ENCODE measurements around the gene MRPL42.

The MRPL42 gene

GRCh38 chr12:93519859-93520258, 52.5 kb downstream of the MRPL42 start:
- peaks cover 0 to 5% of the 10 kb centered on the region in 2 donors for H3K27me3 ChIP-seq (ENCODE audit: control insufficient read depth in 1 of 2, insufficient read depth in 2 of 2, low read length in 2 of 2)
- H3K27ac ChIP-seq (ENCODE audit: low read depth, low read length) = no peak overlapping the region
- H3K36me3 ChIP-seq (ENCODE audit: control insufficient read depth in 1 of 2, insufficient read depth in 2 of 2, low read length in 2 of 2) = no peaks in the 10 kb centered on the region
- H3K4me1 ChIP-seq (ENCODE audit: control insufficient read depth in 1 of 2, insufficient read depth in 2 of 2, low read length in 2 of 2) = no peaks in the 10 kb centered on the region
- no peaks in the 10 kb centered on the region for H3K9me3 ChIP-seq (ENCODE audit: control insufficient read depth in 1 of 2, low read length in 2 of 2)
- H3K9ac ChIP-seq (ENCODE audit: low read depth in 1 of 2, low read length in 2 of 2) = no peak overlapping the region
- H3K4me3 ChIP-seq (ENCODE audit: low read depth in 1 of 2, low read length in 2 of 2) = no peak overlapping the region

DNA sequence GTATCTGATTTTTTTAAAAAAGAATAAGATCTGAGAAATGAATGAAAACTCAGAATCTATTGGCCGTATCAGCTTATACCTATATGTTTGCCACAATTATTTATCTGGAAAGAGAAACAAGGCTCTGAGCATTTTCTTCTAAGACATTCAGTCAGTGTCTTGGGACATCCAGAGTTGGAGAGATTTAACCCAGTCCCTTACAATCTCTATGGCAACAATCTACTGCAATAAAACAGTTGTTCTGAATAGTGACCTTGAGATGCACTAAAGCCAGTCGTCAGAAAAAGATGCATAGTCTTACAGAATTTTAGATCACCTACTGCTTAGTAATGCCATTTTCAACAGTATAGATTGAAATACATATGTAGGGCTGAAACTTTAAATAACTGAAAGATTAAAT, 53.1 kb downstream of the MRPL42 start:
- no peak overlapping the region for H3K27ac ChIP-seq (ENCODE audit: low read depth, low read length)
- no peaks in the 10 kb centered on the region for H3K4me1 ChIP-seq (ENCODE audit: control insufficient read depth in 1 of 2, insufficient read depth in 2 of 2, low read length in 2 of 2)
- H3K4me3 ChIP-seq (ENCODE audit: low read depth in 1 of 2, low read length in 2 of 2) = no peak overlapping the region
- H3K27me3 ChIP-seq (ENCODE audit: control insufficient read depth in 1 of 2, insufficient read depth in 2 of 2, low read length in 2 of 2) = peaks cover 0 to 5% of the 10 kb centered on the region in 2 donors
- H3K36me3 ChIP-seq (ENCODE audit: control insufficient read depth in 1 of 2, insufficient read depth in 2 of 2, low read length in 2 of 2) = no peaks in the 10 kb centered on the region
- H3K9me3 ChIP-seq (ENCODE audit: control insufficient read depth in 1 of 2, low read length in 2 of 2) = no peaks in the 10 kb centered on the region
- no peak overlapping the region for H3K9ac ChIP-seq (ENCODE audit: low read depth in 1 of 2, low read length in 2 of 2)

DNA sequence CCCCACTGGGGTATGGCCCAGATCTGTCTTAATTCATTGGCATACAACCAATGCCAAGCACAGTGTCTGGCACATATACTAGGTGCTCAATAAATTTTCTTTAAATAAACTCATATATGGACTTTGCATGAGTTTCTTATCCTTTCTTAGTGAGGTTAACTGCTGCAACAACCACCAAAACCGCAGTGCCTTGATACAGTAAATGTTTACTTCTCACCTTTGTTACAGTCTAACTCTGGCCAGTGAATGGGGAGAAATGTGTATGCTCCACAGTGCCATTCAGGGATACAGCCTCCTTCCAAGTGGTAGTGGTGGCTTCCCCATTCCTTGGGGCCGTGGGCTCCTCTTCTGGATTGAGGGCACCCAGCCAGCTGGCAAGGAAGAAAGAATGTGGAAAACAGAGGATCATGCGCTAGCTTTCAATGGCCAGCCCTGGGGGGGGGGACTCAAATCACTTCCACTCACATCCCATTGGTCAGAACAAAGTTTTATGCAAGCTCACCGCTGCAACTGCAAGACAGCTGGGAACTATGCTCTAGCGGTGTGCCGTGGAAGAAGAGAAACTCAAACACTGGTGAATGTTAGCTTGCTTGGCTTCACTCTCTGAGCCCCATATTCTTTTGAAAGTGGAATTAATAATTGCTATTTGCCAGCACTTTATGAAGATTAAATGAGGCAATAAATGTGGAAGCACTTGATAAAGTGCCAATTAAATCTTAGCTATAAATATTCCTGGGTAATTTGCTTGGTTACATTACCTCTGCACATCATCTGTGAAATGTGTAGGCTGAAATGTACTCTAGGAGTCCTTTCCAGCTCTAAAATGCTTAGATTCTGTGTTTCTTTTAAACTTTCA, 54.1 kb downstream of the MRPL42 start:
- no peak overlapping the region for H3K27ac ChIP-seq (ENCODE audit: low read depth, low read length)
- H3K36me3 ChIP-seq (ENCODE audit: control insufficient read depth in 1 of 2, insufficient read depth in 2 of 2, low read length in 2 of 2) = no peaks in the 10 kb centered on the region
- no peaks in the 10 kb centered on the region for H3K9me3 ChIP-seq (ENCODE audit: control insufficient read depth in 1 of 2, low read length in 2 of 2)
- peaks cover 0 to 5% of the 10 kb centered on the region in 2 donors for H3K27me3 ChIP-seq (ENCODE audit: control insufficient read depth in 1 of 2, insufficient read depth in 2 of 2, low read length in 2 of 2)
- H3K4me3 ChIP-seq (ENCODE audit: low read depth in 1 of 2, low read length in 2 of 2) = no peak overlapping the region
- no peak overlapping the region for H3K9ac ChIP-seq (ENCODE audit: low read depth in 1 of 2, low read length in 2 of 2)
- no peaks in the 10 kb centered on the region for H3K4me1 ChIP-seq (ENCODE audit: control insufficient read depth in 1 of 2, insufficient read depth in 2 of 2, low read length in 2 of 2)

DNA sequence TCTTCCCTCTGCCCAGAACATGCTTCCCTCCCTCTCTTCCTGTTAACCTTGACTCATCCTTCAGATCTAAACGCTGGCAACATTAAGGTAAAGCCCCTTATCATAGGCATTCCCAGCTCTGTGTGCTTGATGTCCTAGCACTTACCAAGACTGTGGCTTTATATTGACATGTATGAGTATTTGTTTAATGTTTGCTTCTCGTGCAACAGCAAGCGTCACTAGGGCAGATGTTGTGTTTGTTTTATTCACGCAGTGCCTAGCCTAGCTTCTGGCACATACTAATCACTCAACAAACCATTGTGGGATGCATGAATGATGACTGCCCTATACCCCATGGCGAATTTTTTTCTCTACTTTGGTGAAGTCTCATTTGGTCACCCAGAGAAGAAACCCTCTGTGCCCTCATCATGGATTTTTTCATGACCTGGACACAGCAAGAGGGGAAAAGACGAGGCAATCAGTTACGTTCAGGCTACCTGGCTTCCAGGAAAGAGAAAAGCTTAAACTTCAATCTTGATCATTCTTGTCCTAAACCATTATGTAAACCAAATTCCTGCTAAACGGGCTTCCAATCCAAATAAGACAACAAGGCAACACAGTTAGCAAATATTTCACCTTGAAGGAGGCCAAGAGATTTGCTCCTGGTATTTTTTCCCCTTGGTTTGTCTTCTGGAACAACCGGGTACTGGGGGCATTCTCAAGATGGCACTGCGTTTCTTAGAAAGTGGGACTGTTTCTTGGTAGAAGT, 57.2 kb downstream of the MRPL42 start:
- Histone ChIP-seq H3K4me1 (ENCODE audit: control insufficient read depth in 1 of 2, insufficient read depth in 2 of 2, low read length in 2 of 2) (no peaks in the 10 kb centered on the region), H3K27ac (ENCODE audit: low read depth, low read length) (no peak overlapping the region)

GRCh38 chr12:93526786-93527428, 59.6 kb downstream of the MRPL42 start:
- no peak overlapping the region for H3K4me3 ChIP-seq (ENCODE audit: low read depth in 1 of 2, low read length in 2 of 2)
- H3K27me3 ChIP-seq (ENCODE audit: control insufficient read depth in 1 of 2, insufficient read depth in 2 of 2, low read length in 2 of 2) = peaks cover 0 to 5% of the 10 kb centered on the region in 2 donors
- peaks cover 0 to 4% of the 10 kb centered on the region in 2 donors for H3K4me1 ChIP-seq (ENCODE audit: control insufficient read depth in 1 of 2, insufficient read depth in 2 of 2, low read length in 2 of 2)
- no peaks in the 10 kb centered on the region for H3K9me3 ChIP-seq (ENCODE audit: control insufficient read depth in 1 of 2, low read length in 2 of 2)
- H3K36me3 ChIP-seq (ENCODE audit: control insufficient read depth in 1 of 2, insufficient read depth in 2 of 2, low read length in 2 of 2) = no peaks in the 10 kb centered on the region
- no peak overlapping the region for H3K27ac ChIP-seq (ENCODE audit: low read depth, low read length)
- no peak overlapping the region for H3K9ac ChIP-seq (ENCODE audit: low read depth in 1 of 2, low read length in 2 of 2)

More for the DNA sequence above, 57.2 kb downstream of the MRPL42 start:
- Histone ChIP-seq H3K27me3 (ENCODE audit: control insufficient read depth in 1 of 2, insufficient read depth in 2 of 2, low read length in 2 of 2) (peaks cover 0 to 5% of the 10 kb centered on the region in 2 donors), H3K36me3 (ENCODE audit: control insufficient read depth in 1 of 2, insufficient read depth in 2 of 2, low read length in 2 of 2) (no peaks in the 10 kb centered on the region), H3K9me3 (ENCODE audit: control insufficient read depth in 1 of 2, low read length in 2 of 2) (no peaks in the 10 kb centered on the region), H3K4me3 (ENCODE audit: low read depth in 1 of 2, low read length in 2 of 2) (no peak overlapping the region), H3K9ac (ENCODE audit: low read depth in 1 of 2, low read length in 2 of 2) (no peak overlapping the region)

- H3K36me3 ChIP-seq (ENCODE audit: control insufficient read depth in 1 of 2, insufficient read depth in 2 of 2, low read length in 2 of 2) = no peaks in the 10 kb centered on the region
- no peak overlapping the region for H3K4me3 ChIP-seq (ENCODE audit: low read depth in 1 of 2, low read length in 2 of 2)
- H3K4me1 ChIP-seq (ENCODE audit: control insufficient read depth in 1 of 2, insufficient read depth in 2 of 2, low read length in 2 of 2) = peaks cover 0 to 4% of the 10 kb centered on the region in 2 donors
These were observed 63.0 kb downstream of the MRPL42 start for GRCh38 chr12:93530358-93530757.

DNA sequence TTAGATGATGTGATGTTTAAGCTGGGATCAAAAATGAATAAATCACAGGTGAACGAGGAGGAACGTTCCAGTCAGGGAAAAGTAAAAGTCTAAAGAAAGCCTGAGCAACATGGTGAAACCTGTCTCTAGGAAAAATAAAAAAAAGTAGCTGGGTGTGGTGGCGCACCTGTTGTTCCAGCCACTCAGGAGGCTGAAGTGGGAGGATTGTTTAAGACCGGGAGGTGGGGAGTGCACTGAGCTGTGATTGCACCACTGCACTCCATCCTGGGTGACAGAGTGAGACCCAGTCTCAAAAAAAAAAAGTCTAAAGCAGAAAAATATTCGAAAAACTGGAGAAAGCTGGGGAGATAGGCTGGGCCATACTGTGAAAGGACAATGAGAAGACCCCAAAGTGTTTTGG, 66.0 kb downstream of the MRPL42 start:
- no peak overlapping the region for H3K4me3 ChIP-seq (ENCODE audit: low read depth in 1 of 2, low read length in 2 of 2)
- H3K27ac ChIP-seq (ENCODE audit: low read depth, low read length) = no peak overlapping the region
- H3K36me3 ChIP-seq (ENCODE audit: control insufficient read depth in 1 of 2, insufficient read depth in 2 of 2, low read length in 2 of 2) = no peaks in the 10 kb centered on the region
- H3K9me3 ChIP-seq (ENCODE audit: control insufficient read depth in 1 of 2, low read length in 2 of 2) = no peaks in the 10 kb centered on the region
- H3K9ac ChIP-seq (ENCODE audit: low read depth in 1 of 2, low read length in 2 of 2) = no peak overlapping the region
- H3K4me1 ChIP-seq (ENCODE audit: control insufficient read depth in 1 of 2, insufficient read depth in 2 of 2, low read length in 2 of 2) = peaks cover 0 to 4% of the 10 kb centered on the region in 2 donors
- H3K27me3 ChIP-seq (ENCODE audit: control insufficient read depth in 1 of 2, insufficient read depth in 2 of 2, low read length in 2 of 2) = no peaks in the 10 kb centered on the region

More at GRCh38 chr12:93530358-93530757, 63.0 kb downstream of the MRPL42 start:
- no peak overlapping the region for H3K27ac ChIP-seq (ENCODE audit: low read depth, low read length)
- no peak overlapping the region for H3K9ac ChIP-seq (ENCODE audit: low read depth in 1 of 2, low read length in 2 of 2)
- H3K9me3 ChIP-seq (ENCODE audit: control insufficient read depth in 1 of 2, low read length in 2 of 2) = no peaks in the 10 kb centered on the region
- H3K27me3 ChIP-seq (ENCODE audit: control insufficient read depth in 1 of 2, insufficient read depth in 2 of 2, low read length in 2 of 2) = no peaks in the 10 kb centered on the region

DNA sequence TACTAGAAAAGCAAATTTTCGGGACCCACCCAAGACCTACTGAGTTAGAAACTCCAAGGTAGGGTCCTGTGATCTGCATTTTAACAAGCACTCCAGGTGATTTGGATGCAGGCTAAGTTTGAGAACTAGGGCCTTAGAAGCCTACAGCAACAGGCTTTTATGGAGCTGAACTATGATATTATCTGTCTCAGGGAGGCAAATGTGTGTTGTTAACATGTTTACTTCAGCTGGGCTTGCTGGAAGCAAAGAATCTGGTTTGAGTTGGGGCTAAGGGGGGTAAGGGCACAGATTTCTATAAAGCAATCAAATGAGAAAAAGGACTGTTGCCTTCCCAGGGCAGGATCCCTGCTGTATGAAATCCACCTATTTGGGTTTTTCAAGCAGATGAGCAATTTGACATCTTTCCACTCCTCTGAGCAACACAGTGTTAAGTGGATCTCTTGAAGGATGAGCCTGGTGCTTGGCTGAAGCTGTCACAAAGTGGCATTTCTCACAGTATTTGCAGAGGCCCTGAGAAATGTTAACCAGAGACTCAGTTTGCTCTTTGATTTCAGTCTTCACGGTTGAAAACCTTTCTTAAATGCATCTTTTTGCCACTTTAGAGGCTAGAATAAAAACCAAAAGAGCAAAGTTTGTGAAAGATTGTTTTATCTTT, 68.9 kb downstream of the MRPL42 start:
- H3K27me3 ChIP-seq (ENCODE audit: control insufficient read depth in 1 of 2, insufficient read depth in 2 of 2, low read length in 2 of 2) = no peaks in the 10 kb centered on the region
- H3K9ac ChIP-seq (ENCODE audit: low read depth in 1 of 2, low read length in 2 of 2) = no peak overlapping the region
- H3K9me3 ChIP-seq (ENCODE audit: control insufficient read depth in 1 of 2, low read length in 2 of 2) = no peaks in the 10 kb centered on the region
- no peaks in the 10 kb centered on the region for H3K36me3 ChIP-seq (ENCODE audit: control insufficient read depth in 1 of 2, insufficient read depth in 2 of 2, low read length in 2 of 2)
- H3K27ac ChIP-seq (ENCODE audit: low read depth, low read length) = no peak overlapping the region
- no peaks in the 10 kb centered on the region for H3K4me1 ChIP-seq (ENCODE audit: control insufficient read depth in 1 of 2, insufficient read depth in 2 of 2, low read length in 2 of 2)
- no peak overlapping the region for H3K4me3 ChIP-seq (ENCODE audit: low read depth in 1 of 2, low read length in 2 of 2)

- Histone ChIP-seq H3K36me3 (ENCODE audit: control insufficient read depth in 1 of 2, insufficient read depth in 2 of 2, low read length in 2 of 2) (no peaks in the 10 kb centered on the region), H3K27ac (ENCODE audit: low read depth, low read length) (no peak overlapping the region), H3K4me1 (ENCODE audit: control insufficient read depth in 1 of 2, insufficient read depth in 2 of 2, low read length in 2 of 2) (no peaks in the 10 kb centered on the region), H3K9ac (ENCODE audit: low read depth in 1 of 2, low read length in 2 of 2) (no peak overlapping the region), H3K9me3 (ENCODE audit: control insufficient read depth in 1 of 2, low read length in 2 of 2) (no peaks in the 10 kb centered on the region), H3K27me3 (ENCODE audit: control insufficient read depth in 1 of 2, insufficient read depth in 2 of 2, low read length in 2 of 2) (no peaks in the 10 kb centered on the region), H3K4me3 (ENCODE audit: low read depth in 1 of 2, low read length in 2 of 2) (no peak overlapping the region)
These were observed 69.6 kb downstream of the MRPL42 start for GRCh38 chr12:93536766-93537488.
